NCI-H2029 (cell line): ENCODE measurements around the gene EHMT2.

Experiments
- DNase-seq: peaks from one replicate; lab custom pipeline; 2025; lab: John Stamatoyannopoulos, UW

The EHMT2 gene

DNA sequence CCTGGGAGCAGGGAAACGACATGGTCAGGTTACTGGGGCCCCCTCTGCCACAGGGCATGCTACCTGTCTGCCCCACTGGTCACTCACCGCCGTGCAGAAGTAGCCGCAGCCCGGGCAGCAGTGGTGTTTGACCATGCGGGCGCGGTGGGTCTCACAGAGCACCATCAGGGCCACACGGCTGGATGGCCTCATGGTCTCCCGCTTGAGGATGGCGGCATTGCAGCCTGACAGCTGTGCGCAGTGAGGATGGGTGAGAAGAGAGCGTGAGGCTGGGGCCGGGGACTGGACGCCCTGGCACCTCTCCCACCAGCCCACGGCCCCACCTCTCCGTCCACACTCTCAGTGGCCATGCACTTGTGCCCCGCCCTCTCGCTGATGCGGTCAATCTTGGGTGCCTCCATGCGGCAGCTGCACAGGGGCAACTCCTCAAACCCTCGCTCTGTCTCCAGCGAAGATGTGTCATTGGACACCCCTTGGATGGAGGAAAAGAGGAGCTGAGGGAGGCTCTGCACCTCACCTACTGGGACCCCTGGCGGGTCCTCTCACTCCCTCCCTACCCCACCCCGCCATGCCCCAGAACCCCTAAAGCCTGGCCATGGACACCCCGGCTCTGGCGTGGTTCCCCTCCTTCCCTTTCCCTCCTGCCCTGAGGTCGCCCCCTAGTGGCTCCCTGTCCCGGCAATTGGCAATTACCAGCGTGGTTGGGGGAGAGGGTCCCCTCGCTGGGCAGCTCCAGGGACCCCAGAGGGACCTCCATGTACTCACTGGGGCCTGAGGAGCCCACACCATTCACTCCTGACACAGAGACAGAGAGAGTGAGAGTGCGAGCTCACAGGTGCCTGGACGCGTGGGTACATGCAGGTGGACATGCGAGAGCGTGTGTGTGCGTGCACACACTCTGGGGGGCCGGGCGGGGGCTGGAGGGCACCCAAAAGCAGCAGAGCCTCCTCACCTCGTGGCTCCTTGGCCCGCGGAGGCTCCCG lies 8.9 kb downstream of the EHMT2 start:
- DNase-seq = no peak

DNA sequence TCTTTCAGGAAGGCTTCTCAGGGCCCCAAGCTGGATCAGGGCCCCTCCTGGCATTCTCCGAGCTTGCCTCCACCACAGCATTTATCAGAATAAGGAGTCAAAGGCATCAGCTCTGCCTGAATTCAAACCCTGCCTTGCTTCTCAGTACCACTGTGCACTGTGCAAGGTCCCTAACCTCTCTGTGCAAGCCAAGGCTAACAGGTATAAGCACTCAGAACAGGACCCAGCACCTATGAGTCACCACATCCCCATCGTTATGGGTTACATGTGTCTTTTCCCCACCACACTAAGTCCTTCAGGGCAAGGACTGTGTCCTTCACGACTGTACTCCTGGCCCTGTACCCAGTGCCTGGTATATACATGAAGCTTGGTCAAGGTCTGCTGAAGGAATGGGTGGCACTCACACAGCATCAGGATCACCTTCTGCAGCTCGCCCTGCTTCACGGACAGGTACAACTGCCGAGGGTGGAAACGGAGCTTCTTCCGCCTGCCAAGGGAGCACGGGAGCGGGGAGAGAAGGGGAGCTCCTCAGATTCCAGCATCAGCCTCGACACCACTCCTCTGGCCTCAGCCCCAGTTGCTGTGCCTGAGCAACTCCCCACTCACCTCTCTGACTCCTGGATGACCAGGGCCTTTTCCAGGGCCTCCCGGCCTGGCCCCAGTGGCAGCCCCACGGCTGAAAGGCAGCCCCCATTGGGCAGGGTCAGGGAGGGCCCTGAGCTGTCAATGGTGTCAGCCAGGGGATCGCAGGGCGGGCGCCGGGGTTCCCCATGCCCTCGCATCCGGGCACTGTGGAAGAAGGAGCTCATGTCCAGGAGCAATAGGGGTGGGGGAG lies 10.1 kb downstream of the EHMT2 start:
- no peak for DNase-seq

DNA sequence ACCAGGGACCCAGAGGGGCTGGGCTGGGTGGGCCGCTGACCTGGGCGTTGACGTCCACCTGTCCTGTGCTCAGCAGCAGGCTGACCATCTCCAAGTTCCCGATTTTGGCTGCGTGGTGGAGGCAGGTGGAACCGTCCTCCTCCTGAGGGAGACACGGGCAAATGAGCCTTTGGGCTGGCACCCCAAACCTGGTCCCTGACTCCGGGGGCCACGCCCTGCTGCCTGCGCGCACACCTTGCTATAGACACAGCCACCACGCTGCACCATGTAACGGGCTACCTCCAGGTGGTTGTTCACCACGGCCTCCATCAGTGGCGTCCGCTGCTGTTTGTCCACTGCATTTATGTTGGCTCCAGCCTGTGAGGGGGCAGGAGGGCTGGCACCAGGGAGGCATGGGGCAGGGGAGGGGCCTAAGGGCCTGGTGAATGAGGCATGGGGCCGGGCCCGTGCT lies 10.9 kb downstream of the EHMT2 start:
- no peak for DNase-seq

DNA sequence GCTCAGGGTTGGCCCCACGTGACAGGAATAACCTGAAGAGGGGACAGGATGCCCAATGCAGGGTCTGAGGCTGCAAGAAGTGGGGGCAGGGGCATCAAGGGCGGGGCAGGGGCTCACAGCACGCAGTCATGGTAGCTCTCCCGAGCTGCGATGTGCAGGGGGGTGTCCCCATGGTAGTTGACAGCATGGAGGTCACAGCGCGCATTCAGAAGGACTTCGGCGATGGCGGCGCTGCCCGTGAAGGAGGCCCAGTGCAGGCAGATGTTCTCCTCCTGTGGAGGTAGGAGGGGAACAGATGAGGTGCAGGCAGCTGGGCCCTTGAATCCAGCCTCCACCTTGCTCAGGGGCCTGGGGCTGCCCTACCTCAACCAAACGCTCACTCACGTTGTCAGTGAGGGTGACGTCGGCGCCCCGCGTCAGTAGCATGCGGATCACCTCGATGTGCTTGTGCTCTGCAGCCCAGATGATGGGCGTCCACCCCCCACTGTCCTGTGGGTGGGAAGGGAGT lies 12.9 kb downstream of the EHMT2 start:
- DNase-seq = no peak

DNA sequence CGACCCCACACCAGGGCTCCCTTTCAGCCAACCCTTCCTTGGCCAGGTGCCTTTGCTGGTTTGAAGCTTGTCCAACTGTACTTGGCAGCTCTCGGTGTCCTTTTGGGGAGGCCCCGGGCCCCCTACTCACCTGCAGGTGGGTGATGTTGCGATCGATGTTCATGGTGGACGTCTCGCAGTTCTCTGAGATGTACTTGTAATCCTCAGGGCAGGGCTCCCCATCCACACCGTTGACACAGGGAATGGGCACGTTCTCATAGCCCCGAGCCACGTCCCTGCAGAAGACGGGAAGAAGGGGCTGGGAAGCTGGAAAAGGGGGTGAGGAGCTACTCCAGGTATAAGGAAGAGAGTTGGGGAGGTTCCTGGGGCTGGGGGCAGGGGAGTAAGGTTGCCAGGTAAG lies 13.8 kb downstream of the EHMT2 start:
- no peak for DNase-seq

DNA sequence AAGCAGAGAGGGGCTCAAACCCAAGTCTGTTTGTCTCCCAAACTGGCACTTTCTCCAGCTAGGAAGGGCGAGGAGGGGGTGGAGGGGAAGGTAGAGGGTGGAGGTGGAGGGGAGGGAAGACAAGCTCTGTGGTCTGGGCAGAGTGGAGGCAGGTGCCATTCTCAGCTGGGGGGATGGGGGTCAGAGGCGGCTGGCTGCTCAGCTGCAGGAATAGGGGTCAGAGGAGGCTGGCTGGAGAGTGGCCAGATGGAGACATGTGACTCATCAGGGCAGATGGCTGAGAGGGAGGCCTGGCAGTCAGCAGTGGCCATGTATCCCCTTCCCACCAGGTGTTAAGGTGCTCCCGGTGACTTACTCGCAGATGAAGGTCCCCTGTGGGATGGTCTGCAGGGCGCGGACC lies 15.2 kb downstream of the EHMT2 start:
- DNase-seq = peak; percentile 32

DNA sequence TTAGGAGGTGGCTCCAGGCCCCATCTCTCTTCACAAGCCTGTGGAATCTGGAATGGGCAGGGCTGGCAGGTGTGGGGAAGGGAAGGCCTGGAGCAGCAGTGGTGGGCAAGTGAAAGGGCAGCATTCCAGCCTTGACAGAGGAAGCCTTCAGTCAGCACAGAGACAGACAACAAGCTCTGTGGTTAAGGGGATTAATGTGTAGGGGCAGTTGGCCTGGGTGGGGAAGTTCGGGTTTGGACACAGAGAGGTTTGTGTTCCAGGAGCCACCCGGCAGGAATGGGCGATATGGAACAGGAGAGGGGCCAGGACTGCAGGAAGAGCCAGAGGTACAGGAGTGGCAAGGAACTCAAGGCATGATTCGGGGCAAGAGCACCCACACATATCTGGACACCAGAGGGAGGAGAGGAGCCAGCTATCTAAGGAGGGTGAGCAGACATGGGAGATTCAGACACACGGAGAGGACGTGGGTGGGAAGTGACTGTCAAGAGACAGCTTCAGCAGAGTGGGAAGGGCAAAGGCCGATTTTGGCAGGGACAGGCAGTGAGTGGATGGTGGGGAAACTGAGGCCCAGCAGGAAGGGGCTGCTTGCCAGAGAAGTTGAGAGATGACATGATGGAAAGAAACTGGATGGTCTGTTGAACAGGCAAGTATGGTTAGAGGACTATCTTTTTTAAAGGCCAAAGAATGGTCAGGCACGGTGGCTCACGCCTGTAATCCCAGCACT lies 16.2 kb downstream of the EHMT2 start:
- no peak for DNase-seq

DNA sequence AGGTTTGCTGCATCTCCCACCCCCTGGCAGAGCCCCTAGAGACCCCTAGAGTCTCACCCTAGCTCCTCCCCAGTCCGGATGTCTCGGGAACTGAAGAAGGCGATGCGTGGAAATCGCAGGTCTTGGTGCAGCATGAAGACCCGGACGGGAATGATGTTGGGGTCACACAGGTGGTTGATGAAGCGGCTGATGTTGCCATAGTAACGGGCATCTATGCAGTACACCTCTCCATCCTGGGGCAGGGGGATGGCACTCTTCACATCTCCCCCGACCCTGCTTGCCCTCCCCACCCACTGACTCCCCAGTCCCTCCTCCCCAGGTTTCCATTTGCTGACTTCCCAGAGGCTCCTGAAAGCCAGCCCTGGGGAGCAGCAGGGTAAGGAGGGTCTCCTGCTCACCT lies 16.9 kb downstream of the EHMT2 start:
- DNase-seq = no peak

DNA sequence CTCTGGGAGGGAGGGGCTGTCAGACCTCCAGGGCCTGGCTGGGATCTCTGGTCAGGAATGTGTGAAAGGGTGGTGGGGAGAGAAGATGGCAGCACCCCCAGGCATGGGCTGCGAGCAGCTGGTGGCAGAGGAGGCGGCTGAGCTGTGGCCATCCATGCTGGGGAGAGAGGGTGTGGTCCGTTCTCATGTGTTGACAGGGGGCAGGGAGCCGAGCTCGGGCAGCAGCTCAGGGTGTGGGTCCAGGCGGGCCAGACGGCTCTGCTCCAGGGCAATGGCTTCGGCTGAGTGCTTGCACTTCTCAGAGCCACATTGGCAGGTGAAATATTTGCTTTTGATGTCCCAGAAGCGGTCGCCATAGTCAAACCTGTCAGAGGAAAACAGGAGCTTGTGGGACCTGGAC lies 17.6 kb downstream of the EHMT2 start:
- DNase-seq = no peak

DNA sequence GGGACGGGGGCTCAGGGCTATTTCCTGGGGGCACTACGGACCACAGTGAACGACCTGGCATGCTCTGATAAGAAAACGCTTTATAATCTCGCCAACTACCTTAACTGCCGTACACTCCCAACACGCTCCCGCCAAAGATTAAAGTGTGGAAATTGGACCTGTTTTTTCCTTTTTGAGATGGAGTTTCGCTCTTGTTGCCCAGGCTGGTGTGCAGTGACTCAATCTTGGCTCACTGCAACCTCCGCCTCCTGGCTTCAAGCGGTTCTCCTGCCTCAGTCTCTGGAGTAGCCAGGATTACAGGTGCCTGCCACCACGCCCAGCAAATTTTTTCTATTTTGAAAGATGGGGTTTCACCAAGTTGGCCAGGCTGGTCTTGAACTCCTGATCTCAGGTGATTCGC lies 18.4 kb downstream of the EHMT2 start:
- DNase-seq = no peak

DNA sequence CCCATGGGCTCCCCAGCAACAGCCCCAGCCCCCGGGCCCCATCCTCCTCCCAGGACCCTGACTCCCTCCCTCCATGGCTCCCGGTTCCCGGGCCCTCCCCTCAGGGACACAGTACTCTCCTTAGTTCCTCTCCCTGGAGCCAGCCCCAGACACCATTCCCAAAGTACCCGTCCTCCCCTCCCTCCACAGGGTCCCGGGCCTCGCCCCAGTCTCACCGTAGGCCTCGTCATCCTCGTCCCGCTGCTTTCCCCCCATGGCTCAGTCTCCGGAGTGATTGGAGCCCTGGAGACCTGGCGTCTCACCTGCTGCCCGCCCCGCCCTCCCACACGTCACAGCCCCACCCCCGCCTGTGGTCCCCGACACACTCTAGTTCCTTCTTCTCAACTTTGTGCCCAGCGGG lies 18.8 kb downstream of the EHMT2 start, which contains the start of gene SLC44A4:
TSS of gene SLC44A4 (minus strand) at position 272 of the 400 bp plus-strand sequence. CDS start at position 255, 17 bp downstream.
- DNase-seq = no peak

DNA sequence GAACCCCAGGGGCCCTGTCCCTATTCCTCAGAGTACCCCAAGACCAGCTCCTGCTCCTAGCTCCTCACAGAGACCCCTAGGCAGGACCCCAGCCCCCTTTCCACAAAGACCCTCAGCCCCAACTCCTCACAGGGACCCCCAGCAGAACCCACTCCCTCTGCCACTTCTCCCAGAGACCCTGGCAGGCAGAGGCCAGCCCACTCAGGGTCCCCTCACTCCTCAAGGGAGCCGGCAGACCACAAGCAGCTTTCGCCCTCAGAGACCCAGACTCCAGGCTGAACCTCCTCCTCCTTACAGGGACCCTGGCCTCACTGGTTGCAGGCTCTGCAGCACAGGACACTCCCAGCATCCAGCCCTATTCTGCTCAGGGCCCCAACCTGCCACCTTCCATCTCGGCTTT lies 19.3 kb downstream of the EHMT2 start:
- DNase-seq = no peak

DNA sequence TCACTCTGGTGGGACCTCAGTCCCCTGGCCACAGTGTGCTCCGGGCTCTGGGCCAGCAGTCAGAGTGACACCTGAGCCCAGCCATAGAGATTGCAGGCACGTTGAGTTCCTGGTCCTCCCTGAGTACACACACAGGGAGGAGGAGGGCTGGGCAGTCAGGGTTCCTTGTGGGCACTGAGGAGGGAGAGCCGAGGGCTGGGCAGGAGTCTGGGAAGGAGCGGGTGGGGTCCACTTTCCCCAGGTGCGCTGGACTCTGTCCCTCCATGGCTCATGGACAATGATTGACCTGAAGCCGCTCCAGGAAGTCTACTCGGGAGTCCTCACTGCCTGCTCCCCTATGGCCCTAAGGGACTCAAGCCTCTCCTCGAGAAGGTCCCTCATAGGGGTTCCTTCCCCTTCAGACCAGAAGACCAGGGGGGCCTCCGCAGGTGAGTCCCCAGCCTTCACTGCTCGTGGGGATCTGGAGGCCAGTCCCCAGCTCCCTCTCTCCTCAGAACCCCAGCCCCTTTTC lies 19.8 kb downstream of the EHMT2 start:
- peak; percentile 46 for DNase-seq

DNA sequence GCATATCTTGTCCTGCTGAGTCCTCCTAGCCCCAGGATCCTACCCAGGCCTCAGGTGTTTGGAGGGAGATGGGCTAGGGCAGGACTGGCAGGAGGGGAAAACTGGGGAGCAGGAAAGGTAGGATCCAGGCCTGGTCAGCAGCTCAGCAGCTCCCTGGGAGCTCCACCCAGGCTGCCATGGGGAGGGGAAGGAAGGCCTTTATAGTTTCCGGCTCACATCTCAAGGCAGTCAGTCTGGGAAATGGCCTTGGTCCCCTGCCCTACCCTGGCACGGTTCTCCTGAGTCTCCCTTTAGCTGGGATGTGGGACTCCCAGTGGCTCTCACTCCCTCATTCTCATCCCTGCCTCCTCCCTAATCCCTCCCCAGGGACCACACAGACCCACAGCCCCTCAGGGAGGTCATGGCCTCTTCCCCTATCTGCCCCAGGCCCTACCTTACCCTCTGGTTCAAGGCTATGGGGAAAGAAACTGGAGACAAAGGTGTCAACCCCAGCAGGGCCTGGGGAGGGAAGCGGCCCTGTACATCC lies 20.3 kb downstream of the EHMT2 start:
- no peak for DNase-seq

DNA sequence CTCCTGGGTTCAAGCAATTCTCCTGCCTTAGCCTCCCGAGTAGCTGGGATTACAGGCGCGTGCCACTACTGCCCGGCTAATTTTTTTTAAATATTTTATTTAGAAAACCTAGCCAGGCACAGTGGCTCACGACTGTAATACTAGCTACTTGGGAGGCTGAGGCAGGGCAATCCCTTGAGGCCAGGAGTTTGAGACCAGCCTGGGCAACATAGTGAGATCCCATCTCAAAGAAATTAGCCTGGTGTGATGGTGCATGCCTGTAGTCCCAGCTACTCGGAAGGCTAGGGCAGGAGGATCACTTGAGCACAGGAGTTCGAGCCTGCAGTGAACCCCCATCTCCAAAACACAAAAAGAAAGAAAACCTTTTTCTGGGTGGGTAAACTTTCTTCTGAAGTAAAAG lies 21.1 kb downstream of the EHMT2 start:
- DNase-seq = no peak

DNA sequence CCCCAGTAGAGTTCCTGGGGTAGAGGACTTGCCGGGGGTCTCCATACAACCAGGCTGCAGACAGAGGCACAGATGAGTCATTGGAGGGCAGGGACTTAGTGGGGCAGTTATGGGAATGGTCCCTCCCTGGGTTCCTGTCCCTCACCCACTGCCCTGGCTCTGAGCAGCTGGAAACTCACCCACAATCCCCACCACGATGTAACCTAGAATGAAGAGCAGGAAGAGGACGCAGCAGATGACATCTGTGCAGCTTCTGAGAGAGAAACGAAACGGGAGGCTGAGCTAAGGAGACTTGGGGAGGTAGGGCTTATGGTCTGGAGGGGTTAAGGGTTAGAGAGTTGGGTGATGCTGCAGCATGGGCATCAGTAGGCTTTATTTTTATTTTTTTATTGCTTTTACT lies 21.6 kb downstream of the EHMT2 start:
- no peak for DNase-seq

DNA sequence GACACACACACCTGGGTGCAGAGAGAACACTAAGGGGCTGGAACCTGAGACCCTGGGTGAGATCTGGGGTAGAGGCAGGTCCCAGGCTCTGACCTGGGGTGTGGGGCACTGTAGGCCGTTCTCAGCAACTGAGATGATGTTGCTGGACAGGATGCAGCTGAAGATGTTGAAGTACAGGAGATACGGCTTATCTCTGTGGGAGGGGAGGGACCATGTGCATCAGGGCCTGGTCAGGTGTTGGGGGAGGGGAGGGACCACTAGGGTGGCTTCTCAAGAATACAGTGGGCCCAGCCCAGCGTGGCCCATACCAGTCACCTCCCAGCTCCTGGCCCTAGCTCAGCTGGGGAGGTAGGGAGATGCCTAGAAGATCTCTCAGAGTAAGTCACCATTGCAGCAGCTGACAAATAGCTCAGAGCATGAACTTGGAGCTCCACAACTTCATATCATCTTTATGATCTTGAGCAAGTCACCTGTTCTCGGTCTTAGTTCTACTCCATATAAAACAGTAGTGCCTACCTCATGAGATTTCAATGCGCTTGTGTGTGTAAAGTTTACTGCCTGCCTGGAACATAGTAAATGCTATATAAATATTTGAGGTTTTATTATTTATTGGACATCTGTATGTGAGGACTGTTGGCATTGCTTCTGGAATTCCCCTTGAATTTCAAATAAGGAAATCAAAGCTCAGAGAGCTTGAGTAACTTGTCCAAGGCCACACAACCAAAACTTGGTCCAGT lies 22.5 kb downstream of the EHMT2 start:
- no peak for DNase-seq

DNA sequence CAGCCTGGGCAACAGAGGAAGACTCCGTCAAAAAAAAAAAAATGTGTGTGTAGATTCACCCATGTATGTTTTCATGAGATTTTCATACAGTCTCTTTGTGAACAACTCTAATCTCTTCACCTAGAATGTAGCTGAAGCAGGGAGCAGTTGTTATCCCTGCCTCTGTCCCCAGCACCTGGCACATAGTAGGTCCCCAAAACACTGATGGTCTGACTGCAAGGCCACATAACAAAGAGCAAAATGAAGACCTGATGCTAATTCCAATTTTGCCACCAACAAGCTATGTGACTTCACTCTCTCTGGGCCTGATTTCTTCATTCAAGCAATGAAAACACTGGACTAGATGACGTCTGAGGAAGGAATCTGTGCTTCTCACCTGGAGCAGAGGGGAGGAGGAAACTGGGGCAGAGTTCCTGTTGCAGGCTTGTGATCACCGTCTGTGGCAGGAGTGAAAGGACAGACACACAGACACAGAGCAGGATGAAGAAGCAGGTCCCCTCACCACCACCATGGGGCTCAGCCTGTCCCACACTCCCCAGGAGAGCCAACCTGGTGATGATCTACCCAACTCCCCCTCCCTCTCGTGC lies 23.3 kb downstream of the EHMT2 start:
- DNase-seq = no peak

DNA sequence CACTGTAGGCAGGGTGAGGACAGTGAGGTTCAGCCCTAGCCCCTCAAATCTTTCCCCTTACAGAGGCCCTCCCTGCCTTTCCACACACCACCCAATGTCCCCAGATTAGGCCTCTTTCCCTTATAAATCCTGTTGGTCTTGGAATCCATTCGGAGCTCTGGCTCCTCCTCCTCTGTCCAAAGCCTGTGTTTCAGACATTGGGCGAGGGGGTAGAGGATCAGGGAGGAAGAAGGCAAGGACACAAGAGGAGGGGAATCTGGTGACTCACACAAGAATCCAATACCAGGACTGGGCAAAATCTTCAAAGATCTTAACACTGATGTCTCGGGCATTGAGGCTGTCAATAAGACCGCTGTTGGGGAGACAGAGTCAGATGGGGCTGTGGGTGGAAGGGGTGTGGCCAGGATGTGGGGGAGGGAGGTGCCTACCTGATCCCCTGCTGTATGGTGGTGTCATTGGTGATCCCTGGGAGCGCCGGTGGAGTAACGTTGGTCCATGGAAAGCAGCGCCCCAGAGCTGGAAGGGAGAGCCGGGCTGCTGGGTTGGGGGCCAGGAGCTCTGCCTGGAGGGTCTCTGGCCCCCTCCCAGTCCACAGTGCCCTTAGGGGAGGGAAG lies 26.3 kb downstream of the EHMT2 start:
- DNase-seq = no peak

DNA sequence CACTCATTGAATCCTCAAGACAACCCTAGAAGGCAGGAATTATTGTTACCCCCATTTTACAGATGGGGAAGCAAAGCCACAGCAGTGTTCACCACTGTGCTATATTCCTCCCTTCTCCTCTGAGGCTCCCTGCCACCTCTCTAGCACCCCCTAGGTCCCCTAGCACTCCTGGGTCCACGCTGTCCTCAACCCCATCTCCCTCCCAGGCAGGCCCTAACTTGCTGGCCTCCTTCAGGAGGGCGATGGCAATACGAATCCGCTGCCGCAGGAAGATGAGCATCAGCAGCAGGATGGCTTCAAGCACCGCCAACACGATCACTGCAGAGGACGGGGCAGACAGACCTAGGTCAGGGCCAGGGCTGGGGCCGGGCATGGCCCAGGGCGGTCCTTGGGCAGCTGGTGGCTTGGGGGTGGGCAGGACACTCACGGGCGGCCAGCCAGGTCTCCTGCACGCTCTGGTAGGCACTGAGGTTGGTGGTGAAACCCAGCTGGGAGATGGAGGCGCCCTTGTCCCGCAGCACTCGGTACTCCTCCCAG lies 27.0 kb downstream of the EHMT2 start:
- DNase-seq = no peak
